ENCODE data around the gene E2F6.
A peak's percentile ranks its signal among the peaks of the same experiment; 100 is the strongest.

E2F6 gene

GRCh38 chr2:11422491-11422865 lies 43.5 kb downstream of the E2F6 start:
- CTCF ChIA-PET, result no interaction called here
- no peak for DNase-seq (ENCODE audit: low spot score)
- no peak for TF ChIP-seq CTCF (conservative IDR thresholded peaks at IDR 0.05; ENCODE audit: low read depth)
- POLR2A ChIA-PET (ENCODE audit: low non-redundant PET), result no interaction called here
- H3K27ac ChIP-seq, result no peak overlapping the region

- no peak for TF ChIP-seq CTCF (conservative IDR thresholded peaks at IDR 0.05; ENCODE audit: low read depth)
- no peak overlapping the region for H3K27ac ChIP-seq
- ChIA-PET CTCF (no interaction called here), POLR2A (ENCODE audit: low non-redundant PET) (no interaction called here)
- DNase-seq (ENCODE audit: low spot score), result no peak
Measured at GRCh38 chr2:11421863-11422490, 44.0 kb downstream of the E2F6 start.

GRCh38 chr2:11420671-11421070 lies 45.3 kb downstream of the E2F6 start:
- DNase-seq (ENCODE audit: low spot score), result no peak
- no peak for TF ChIP-seq CTCF (conservative IDR thresholded peaks at IDR 0.05; ENCODE audit: low read depth)
- H3K27ac ChIP-seq, result no peak overlapping the region
- CTCF ChIA-PET, result interaction anchor here (0.6 kb wide), 1 partner anchor 183 kb away, joined by 3 read pairs; no protein-coding TSS in a partner anchor
- POLR2A ChIA-PET (ENCODE audit: low non-redundant PET), result no interaction called here

- no peak for DNase-seq (ENCODE audit: low spot score)
- ChIA-PET POLR2A (ENCODE audit: low non-redundant PET) (no interaction called here), CTCF (no interaction called here)
- TF ChIP-seq CTCF (conservative IDR thresholded peaks at IDR 0.05; ENCODE audit: low read depth), result no peak
- H3K27ac ChIP-seq, result no peak overlapping the region
Measured at GRCh38 chr2:11420190-11420589, 45.8 kb downstream of the E2F6 start.

GRCh38 chr2:11419781-11420180 lies 46.2 kb downstream of the E2F6 start:
- no peak overlapping the region for H3K27ac ChIP-seq
- CTCF ChIA-PET, result no interaction called here
- TF ChIP-seq CTCF (conservative IDR thresholded peaks at IDR 0.05; ENCODE audit: low read depth), result no peak
- no peak for DNase-seq (ENCODE audit: low spot score)
- POLR2A ChIA-PET (ENCODE audit: low non-redundant PET), result no interaction called here

GRCh38 chr2:11417946-11418585 lies 47.9 kb downstream of the E2F6 start:
- no peak for DNase-seq (ENCODE audit: low spot score)
- CTCF ChIA-PET, result interaction anchor here (0.7 to 1.6 kb wide), 2 partner anchors 10 to 29 kb away, joined by 3 to 10 read pairs; no protein-coding TSS in a partner anchor
- no peak overlapping the region for H3K27ac ChIP-seq
- POLR2A ChIA-PET (ENCODE audit: low non-redundant PET), result no interaction called here
- TF ChIP-seq CTCF (conservative IDR thresholded peaks at IDR 0.05; ENCODE audit: low read depth), result peak; percentile 34
